IMR-90 (cell line): ENCODE results near the gene MTA3.

Experiments
- BHLHE40 ChIP-seq: fragments of 150-350 bp; IDR thresholded peaks from 2 replicates; pipeline ENCODE4 v1.6.1; 2016; ENCODE audit warnings: mild to moderate bottlenecking, low read depth, low read length
- CEBPB ChIP-seq: IDR thresholded peaks from 2 replicates; pipeline ENCODE4 v1.6.1; 2012; ENCODE audit warnings: low read depth, low read length, improper control_type of control experiment
- CTCF ChIP-seq: conservative IDR thresholded peaks from 2 replicates; pipeline ENCODE4 v1.5.1; 2012; ENCODE audit warnings: mild to moderate bottlenecking, low read depth, low read length, improper control_type of control experiment
- ELK1 ChIP-seq: fragments of 150-350 bp; IDR thresholded peaks from 2 replicates; pipeline ENCODE4 v1.6.1; 2016; ENCODE audit warnings: low read depth, mild to moderate bottlenecking, low read length, moderate library complexity, borderline replicate concordance
- FOS ChIP-seq: fragments of 150-350 bp; IDR thresholded peaks from 2 replicates; pipeline ENCODE4 v1.6.1; 2016; ENCODE audit warnings: low read depth, low read length
- MAZ ChIP-seq: IDR thresholded peaks from 2 replicates; pipeline ENCODE4 v1.6.1; 2012; ENCODE audit warnings: low read depth, mild to moderate bottlenecking, low read length, improper control_type of control experiment, moderate library complexity, borderline replicate concordance
- MXI1 ChIP-seq: IDR thresholded peaks from 2 replicates; pipeline ENCODE4 v1.6.1; 2012; ENCODE audit warnings: low read depth, mild to moderate bottlenecking, low read length, moderate library complexity, borderline replicate concordance
- NFE2L2 ChIP-seq: fragments of 150-350 bp; IDR thresholded peaks from 2 replicates; pipeline ENCODE4 v1.6.1; 2016; ENCODE audit warnings: low read depth, mild to moderate bottlenecking, low read length
- POLR2A ChIP-seq: IDR thresholded peaks from 2 replicates; pipeline ENCODE4 v1.6.1; 2012; ENCODE audit warnings: mild to moderate bottlenecking, low read depth, low read length
- RAD21 ChIP-seq: IDR thresholded peaks from 2 replicates; pipeline ENCODE4 v1.6.1; 2012; ENCODE audit warnings: low read length, improper control_type of control experiment
- RCOR1 ChIP-seq: IDR thresholded peaks from 2 replicates; pipeline ENCODE4 v1.6.1; 2012; ENCODE audit warnings: mild to moderate bottlenecking, low read length, improper control_type of control experiment; ENCODE audit not compliant: insufficient replicate concordance
- RFX5 ChIP-seq: IDR thresholded peaks from 2 replicates; pipeline ENCODE4 v1.8.0; 2012; ENCODE audit warnings: low read depth, mild to moderate bottlenecking, low read length, moderate library complexity
- SMC3 ChIP-seq: fragments of 150-350 bp; IDR thresholded peaks from 2 replicates; pipeline ENCODE4 v1.6.1; 2016; ENCODE audit warnings: low read depth, mild to moderate bottlenecking, antibody characterized with exemption, low read length, moderate library complexity
- USF2 ChIP-seq: fragments of 150-350 bp; IDR thresholded peaks from 2 replicates; pipeline ENCODE4 v1.6.1; 2017; ENCODE audit warnings: mild to moderate bottlenecking, antibody characterized with exemption, low read length, low read depth

GRCh38 chr2:42724886-42725285 lies 156.5 kb downstream of the MTA3 start:
- no peak for TF ChIP-seq POLR2A
- TF ChIP-seq RCOR1 = no peak
- no peak for TF ChIP-seq CTCF
- TF ChIP-seq USF2 = no peak
- no peak for TF ChIP-seq ELK1
- no peak for TF ChIP-seq RAD21
- TF ChIP-seq MXI1 = no peak
- no peak for TF ChIP-seq CEBPB
- TF ChIP-seq FOS = no peak
- TF ChIP-seq RFX5 = no peak
- no peak for TF ChIP-seq NFE2L2
- no peak for TF ChIP-seq MAZ
- no peak for TF ChIP-seq BHLHE40
- TF ChIP-seq SMC3 = no peak
